Kidney (tissue), 14 donors: ENCODE measurements around the gene CITED1. TPM values are rescaled to one million over a fixed set of nuclear protein-coding genes. Genes with fewer than 3 reads are reported as not detected.
A peak's percentile ranks its signal among the peaks of the same experiment; 100 is the strongest.

ENCODE experiments used
- DNase-seq, 5 donors: peaks; one replicate each; pipeline ENCODE4 v3.0.0-alpha.2; 2013 to 2020
- FAIRE-seq: peaks from 2 replicates; lab custom pipeline; 2012; peaks lifted over from hg19 to GRCh38; lab: Jason Lieb, UNC
- H3K27ac ChIP-seq, 2 donors: one replicate each; pipeline ENCODE4 v1.7.0; 2013; ENCODE audit warnings: low read depth in 2 of 2, low read length in 2 of 2, inconsistent platforms in 1 of 2
- H3K27me3 ChIP-seq: one replicate; pipeline ENCODE4 v1.7.1; 2013; ENCODE audit warnings: low read length, inconsistent platforms; ENCODE audit not compliant: control insufficient read depth, insufficient read depth
- H3K36me3 ChIP-seq, 3 donors: one replicate each; pipeline versions ENCODE4 v1.7.0 to v1.7.1; 2013; ENCODE audit warnings: low read length in 3 of 3, control low read depth in 1 of 3, inconsistent platforms in 1 of 3; ENCODE audit not compliant: insufficient read depth in 3 of 3, control insufficient read depth in 2 of 3
- H3K4me1 ChIP-seq, 3 donors: one replicate each; pipeline versions ENCODE4 v1.7.0 to v1.7.1; 2013; ENCODE audit warnings: low read length in 3 of 3, inconsistent platforms in 1 of 3, low read depth in 1 of 3; ENCODE audit not compliant: control insufficient read depth in 2 of 3, insufficient read depth in 2 of 3
- H3K4me3 ChIP-seq, 3 donors: one replicate each; pipeline versions ENCODE4 v1.7.0 to v1.8.1; 2013; ENCODE audit warnings: low read length in 3 of 3, control low read depth in 1 of 3, inconsistent platforms in 1 of 3
- H3K9ac ChIP-seq, 3 donors: one replicate each; pipeline versions ENCODE4 v1.7.0 to v1.7.1; 2013; ENCODE audit warnings: low read length in 3 of 3, control low read depth in 1 of 3, inconsistent platforms in 1 of 3
- H3K9me3 ChIP-seq, 3 donors: one replicate each; pipeline versions ENCODE4 v1.7.0 to v1.7.1; 2013; ENCODE audit warnings: low read length in 3 of 3, control low read depth in 1 of 3, inconsistent platforms in 1 of 3; ENCODE audit not compliant: control insufficient read depth in 2 of 3, insufficient read depth in 1 of 3
- intact Hi-C: fragments of 100-400 bp; cut with DNase I; formaldehyde crosslinking; loops from one replicate; pipeline ENCODE4 v1.11.1; 2022
- polyA plus RNA-seq: library from polyadenylated mRNA; stranded (reverse); fragments of 350-450 nt; fragmentation: Illumina TruSeq; extraction: RNeasy Lipid Tissue Mini Kit (QIAGEN cat#74804); gene quantifications from one replicate; pipeline ENCODE4 v1.2.3, GENCODE V29; 2014; ENCODE audit warnings: low read depth, low replicate concordance; ENCODE audit not compliant: insufficient read depth
- total RNA-seq: library from RNA; stranded (reverse); fragmentation: NEBNext Ultra II Directional; extraction: Animal tissue kit (Norgen Biotek cat#: 25700); gene quantifications from one replicate; pipeline ENCODE4 v1.2.1, GENCODE V29; 2021
- TF ChIP-seq, protein P1 (sequence below): IDR thresholded peaks from 3 replicates; pipeline ENCODE4 v1.5.1; 2012; ENCODE audit warnings: mild to moderate bottlenecking, moderate library complexity, borderline replicate concordance; ENCODE audit not compliant: insufficient read depth; ENCODE audit errors: extremely low read depth
- donor health status: control.
- donor health status: control.
- donor health status: control.
- donor health status: control.
- donor health status: control.
- donor health status: DM: yes; HTN: yes; CAD: no.
- donor health status: Normal renal cell carcinoma (clear cell type).

Gene CITED1
- total and polyA plus RNA-seq, 2 donors from 2014 or later, result 1.5 to 3.8 TPM

DNA sequence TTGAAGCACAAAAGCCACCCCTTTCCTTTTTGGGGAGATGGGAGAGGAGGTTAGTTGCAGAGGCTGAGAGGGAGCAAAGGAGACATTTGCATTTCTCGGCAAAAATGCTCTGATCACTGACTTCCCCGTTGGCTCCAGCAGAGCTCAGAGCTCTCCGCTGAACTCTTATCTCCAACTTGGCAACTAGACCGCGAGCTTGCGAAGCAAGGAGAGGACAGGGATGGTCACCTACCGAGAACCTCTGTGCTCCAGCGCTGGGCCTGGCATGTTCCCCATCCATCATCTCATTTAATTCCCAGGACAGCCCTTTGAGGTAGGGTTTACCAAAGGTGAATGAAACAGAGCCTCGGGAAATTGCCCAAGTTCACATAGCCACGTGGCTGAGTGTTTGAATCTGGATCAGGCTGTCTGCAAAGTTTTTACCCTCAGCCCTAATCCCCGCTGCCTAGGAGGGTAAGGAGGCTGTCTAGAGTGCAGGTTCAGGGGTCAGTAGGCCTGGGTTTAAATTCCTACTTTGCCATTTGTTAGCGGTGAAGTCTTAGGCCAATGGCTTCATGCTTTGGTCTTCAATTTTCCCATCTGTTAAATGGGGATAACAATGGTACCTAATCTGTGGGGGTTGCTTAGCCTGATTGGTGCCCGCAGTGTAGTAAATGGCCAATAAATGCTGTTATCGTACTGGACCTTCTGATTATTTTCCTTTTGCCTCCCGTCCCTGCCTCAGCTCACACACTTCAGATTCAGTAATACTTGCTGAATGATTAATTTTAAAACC lies 3.8 kb upstream of the CITED1 start:
- Histone ChIP-seq H3K9ac (peak overlapping the region in 1 of 3 donors; percentile 7), H3K4me3 (peak overlapping the region in 2 of 3 donors; percentile 50 to 59), H3K36me3 (no peaks in the 10 kb centered on the region), H3K9me3 (no peaks in the 10 kb centered on the region), H3K27me3 (peaks cover 27% of the 10 kb centered on the region), H3K4me1 (peaks cover 0 to 13% (median 0%) of the 10 kb centered on the region in 3 donors), H3K27ac (no peak overlapping the region)
- TF ChIP-seq, protein P1, sequence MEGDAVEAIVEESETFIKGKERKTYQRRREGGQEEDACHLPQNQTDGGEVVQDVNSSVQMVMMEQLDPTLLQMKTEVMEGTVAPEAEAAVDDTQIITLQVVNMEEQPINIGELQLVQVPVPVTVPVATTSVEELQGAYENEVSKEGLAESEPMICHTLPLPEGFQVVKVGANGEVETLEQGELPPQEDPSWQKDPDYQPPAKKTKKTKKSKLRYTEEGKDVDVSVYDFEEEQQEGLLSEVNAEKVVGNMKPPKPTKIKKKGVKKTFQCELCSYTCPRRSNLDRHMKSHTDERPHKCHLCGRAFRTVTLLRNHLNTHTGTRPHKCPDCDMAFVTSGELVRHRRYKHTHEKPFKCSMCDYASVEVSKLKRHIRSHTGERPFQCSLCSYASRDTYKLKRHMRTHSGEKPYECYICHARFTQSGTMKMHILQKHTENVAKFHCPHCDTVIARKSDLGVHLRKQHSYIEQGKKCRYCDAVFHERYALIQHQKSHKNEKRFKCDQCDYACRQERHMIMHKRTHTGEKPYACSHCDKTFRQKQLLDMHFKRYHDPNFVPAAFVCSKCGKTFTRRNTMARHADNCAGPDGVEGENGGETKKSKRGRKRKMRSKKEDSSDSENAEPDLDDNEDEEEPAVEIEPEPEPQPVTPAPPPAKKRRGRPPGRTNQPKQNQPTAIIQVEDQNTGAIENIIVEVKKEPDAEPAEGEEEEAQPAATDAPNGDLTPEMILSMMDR, result no peak
- intact Hi-C loops, result no loop called here
- peak in 1 of 5 donors; percentile 10 for DNase-seq
- no peak for FAIRE-seq

GRCh38 chrX:72308566-72309296 lies 3.0 kb upstream of the CITED1 start:
- intact Hi-C loops, result no loop called here
- TF ChIP-seq, protein P1, result no peak
- H3K27ac ChIP-seq, result no peak overlapping the region
- no peaks in the 10 kb centered on the region for H3K36me3 ChIP-seq
- H3K4me1 ChIP-seq, result peaks cover 0 to 13% (median 0%) of the 10 kb centered on the region in 3 donors
- FAIRE-seq (no peak), DNase-seq (peak in 4 of 5 donors; percentile 81 to 86 (median 84))
- peak overlapping the region in 2 of 3 donors; percentile 50 to 59 for H3K4me3 ChIP-seq
- no peaks in the 10 kb centered on the region for H3K9me3 ChIP-seq
- peak overlapping the region in 1 of 3 donors; percentile 7 for H3K9ac ChIP-seq
- peaks cover 34% of the 10 kb centered on the region for H3K27me3 ChIP-seq

DNA sequence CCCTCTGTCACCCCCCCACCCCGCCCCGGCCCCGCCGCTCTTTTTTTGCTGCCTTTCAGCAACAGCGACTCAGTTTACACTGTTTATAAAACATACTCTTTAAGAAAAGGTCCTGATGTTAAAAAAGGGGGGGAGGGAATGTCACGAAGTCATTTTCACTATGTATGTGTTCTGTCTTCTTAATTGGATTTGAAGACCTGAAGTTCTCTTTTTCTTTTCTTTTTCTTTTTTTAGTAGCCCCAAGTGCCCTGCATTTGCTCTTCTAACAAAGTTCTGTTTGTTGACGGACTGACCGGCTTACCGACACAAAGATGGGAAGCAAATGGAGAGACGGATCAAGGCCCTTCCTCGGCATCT lies 2.5 kb upstream of the CITED1 start:
- Histone ChIP-seq H3K9ac (no peak overlapping the region), H3K4me3 (peak overlapping the region in 2 of 3 donors; percentile 24 to 59), H3K27ac (no peak overlapping the region), H3K36me3 (no peaks in the 10 kb centered on the region), H3K4me1 (peaks cover 0 to 13% (median 0%) of the 10 kb centered on the region in 3 donors), H3K27me3 (peaks cover 39% of the 10 kb centered on the region), H3K9me3 (no peaks in the 10 kb centered on the region)
- DNase-seq (no peak), FAIRE-seq (no peak)
- TF ChIP-seq, protein P1, result no peak
- intact Hi-C loops, result no loop called here
